HG03280 (cell line): Measurements from ENCODE around the gene THAP7.

Experiments
- ATAC-seq: cut with Tn5 transposase; IDR thresholded peaks from one replicate; pipeline ENCODE4 v1.9.1; 2021; ENCODE audit warnings: mild to moderate bottlenecking, moderate library complexity; ENCODE audit not compliant: unreplicated experiment

THAP7 gene

DNA sequence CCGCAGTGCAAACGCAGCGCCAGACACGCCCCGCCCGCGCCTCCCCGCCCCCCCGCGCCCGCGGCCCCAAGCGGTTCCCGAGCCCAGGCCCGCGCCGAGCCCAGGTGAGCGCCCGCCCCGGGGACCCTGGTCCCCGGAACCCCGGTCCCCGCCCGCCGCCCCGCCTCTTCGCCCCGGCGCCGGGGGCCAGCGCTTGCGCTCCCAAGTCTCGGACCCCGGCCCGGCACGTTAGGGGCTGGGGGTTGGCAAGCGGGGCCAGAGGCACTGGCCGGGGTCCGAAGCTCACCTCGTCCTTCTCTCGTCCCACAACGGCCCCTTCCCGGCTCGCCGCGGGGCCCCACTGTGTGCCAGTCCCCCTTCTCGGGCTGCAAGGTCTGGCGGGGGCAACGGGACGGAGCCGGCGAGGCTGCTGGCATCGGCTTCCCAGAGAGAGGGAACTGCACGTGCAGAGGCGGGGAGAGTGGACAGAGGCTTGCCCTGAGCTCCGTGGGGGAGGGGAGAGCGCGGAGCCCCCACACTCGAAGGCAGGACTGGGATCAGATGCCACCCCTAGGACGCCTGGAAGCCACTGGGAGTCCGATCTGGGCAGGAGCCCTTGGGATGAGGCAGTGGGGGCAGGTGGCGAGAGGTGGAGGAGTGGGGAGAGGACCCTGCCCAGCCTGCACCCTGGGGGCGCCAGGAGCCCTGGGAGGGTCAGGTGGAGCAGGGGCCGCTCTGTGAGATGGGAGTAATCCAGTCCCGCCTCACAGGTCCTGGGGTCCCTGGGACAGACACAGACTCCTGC is 36.6 kb downstream of the THAP7 start:
- no peak for ATAC-seq

DNA sequence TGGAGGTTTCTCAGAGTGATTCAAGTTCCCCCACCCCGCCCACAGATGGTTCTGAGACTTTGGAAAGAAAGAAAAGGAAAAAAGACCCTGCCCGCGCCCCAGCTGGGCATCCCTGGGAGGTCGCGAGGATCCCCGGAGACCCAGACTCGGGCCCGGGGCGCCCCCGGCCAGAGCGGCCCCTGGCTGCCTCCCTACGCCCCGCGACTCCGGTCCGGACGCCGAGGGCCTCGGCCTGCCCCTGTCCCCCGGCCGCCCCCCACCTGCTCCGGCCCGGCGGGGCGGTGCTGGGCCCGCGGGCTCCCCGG is 37.2 kb downstream of the THAP7 start:
- ATAC-seq = no peak

DNA sequence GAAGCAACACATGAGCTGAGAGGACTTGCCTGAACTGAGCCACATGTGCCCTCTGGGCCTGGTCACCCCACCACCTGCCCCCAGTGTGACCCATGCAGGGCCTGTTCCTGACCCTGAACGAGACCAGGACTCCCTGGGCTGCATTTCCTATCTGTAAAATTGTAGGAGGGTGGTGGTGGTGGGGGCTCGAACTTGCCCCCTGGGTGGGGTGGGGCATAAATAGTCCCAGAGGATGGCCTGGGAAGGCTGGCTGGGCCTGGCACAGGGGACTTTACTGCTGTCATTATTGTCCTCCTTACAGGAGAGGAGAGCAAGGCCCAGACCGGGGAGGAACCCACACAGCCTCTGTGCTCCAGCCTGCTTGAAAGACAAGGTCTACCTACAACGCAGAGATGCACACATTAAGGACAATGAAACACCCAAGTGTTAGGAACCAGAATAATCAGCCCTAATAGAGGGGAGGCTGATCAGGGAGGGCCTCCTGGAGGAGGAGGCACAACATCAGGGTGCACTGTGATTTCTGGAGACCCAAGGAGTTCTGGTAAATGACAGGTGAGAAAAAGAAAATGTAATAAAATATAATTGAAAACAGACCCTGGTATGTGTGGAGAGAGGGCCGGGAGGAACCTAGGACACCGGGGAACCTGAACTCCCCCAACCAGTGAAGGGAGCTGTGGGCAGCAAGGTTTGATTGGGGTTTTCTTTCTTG is 37.7 kb downstream of the THAP7 start:
- ATAC-seq = no peak

DNA sequence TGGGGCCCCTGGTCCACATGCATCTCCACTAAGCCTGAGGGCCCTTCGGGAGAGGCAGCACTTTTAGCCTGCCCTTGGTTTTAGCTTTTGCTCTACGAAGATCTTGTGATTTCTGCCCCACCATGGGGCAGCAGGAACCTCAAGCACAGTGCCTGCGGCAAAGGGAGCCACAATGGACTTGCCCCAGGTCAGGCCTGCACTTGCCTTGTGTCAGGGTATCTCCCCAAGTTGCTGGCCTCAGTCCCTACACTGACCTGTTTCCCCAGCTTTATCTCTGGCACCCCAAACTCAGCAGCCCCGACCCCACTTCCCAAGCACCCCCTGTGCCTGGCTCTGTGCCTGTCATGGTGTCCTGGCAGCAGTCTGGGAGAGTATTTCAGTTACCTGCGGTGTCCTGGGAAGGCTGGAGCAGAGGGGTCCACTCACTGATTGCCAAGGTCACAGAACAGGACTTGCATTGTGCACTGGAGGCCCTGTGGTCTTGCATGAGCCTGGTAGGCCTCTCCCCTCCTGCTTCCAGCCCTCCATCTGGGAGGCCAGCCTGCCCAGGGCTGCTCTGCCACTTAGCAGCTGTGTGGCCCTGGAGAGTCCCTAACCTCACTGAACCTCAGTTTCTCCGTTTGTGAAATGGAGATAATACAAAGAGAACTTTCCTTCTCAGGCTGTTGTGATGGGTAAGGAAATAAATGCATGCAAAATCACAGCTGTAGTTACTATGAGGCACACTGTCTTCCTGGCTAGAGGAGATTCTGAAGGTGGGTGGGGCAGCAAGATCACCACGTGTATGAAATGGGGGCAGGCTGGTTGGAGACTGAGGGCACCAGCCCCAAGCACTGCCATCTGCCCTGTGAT is 38.5 kb downstream of the THAP7 start:
- ATAC-seq = no peak

DNA sequence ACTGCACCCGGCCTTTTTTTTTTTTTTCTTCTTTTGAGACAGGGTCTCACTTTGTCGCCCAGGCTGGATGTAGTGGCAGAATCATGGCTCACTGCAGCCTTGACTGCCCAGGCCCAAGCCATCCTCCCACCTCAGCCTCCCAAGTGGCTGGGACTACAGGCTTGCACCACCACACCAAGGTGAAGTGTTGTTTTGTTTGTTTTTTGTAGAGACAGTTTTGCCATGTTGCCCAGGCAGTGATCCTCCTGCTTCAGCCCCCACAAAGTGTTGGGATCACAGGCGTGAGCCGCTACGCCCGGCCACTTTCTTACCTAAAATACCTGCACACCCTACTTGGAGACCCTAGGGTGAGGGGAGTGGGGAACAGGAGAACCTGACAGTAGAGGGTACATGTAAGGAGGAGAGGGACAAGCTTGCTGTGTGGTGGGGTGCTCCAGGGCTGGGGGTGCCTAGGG is 39.4 kb downstream of the THAP7 start:
- no peak for ATAC-seq

DNA sequence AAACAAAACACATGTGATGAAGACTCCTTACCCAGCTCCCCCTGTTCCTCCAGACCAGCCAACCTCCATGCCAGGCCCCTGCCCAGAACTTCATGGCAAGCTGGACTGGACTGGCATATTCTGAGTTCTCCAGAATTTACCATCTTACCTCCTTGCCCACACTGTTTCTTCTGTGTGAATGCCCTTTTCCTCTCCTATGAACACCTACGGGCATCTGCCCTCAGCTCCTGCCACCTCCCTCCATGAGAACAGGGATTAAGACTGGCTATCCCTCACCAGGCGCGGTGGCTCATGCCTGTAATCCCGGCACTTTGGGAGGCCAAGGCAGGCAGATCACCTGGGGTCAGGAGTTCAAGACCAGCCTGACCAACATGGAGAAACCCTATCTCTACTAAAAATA is 41.3 kb downstream of the THAP7 start:
- ATAC-seq = no peak

DNA sequence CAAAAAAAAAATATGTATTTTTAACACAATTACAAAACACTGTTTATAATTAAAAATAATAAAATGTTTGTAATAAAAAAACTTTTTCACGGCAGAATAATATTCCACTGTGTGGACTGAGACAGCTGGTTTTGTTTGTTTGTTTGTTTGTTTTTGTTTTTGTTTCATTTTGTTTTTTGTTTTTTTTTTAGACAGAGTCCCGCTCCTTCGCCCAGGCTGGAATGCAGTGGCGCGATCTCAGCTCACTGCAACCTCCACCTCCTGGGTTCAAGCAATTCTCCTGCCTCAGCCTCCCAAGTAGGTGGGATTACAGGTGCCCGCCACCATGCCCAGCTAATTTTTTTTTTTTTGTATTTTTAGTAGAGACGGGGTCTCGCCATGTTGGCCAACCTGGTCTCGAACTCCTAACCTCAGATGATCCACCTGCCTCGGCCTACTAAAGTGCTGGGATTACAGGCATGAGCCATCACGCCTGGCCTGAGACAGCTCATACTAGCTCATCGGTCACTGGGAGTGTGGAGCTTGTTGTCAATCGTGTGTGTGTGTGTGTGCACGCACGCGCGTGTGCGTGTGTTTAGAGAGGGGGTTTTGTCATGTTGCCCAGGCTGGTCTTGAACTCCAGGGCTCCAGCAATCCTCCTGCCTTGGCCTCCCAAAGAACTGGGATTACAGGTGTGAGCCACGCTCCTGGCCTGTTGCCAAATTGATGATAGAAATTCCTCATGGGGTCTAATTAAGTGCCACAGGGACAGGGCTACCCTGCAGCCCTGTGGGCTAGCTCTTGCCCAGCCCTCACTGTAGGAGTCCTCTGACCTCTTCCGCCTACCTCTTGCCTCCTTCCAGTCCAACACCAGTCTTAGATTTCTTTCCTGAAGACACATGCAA is 42.1 kb downstream of the THAP7 start:
- ATAC-seq = no peak

DNA sequence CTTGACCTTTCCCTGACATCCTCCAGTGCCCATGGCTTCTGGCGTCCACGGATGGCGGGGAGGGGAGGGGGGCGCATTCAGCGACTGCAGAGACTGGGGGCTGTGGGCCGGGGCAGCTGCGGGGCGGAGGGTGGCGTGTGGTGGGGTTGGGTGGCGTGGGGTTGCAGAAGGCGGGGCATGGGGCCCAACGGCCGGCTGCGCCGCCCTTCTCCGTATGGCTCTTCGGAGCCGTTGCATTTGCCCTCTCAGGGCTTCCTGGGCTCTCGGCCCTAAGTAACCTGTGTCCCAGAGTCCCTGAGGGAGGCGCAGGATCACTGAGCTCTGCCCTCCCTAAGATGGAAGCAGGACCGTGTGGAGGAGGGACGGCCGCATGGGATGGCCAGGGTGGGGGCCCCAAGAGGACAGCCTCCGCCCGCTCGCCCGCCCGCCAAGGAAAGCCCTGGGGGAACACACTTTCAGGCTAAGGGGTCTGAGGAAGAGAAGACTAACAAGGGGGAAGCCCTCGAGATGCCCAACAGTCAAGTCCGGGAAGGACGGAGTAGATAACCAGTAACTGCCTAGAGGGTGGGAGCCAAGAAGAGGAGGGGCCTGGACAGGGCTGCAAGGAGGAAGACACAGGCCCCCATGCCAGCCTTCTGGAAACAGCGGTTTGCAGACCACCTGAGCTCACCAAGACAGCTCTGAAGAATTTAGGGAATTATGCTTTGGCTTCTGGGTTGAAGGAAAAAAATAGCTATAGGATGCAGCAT is 44.1 kb downstream of the THAP7 start:
- no peak for ATAC-seq

DNA sequence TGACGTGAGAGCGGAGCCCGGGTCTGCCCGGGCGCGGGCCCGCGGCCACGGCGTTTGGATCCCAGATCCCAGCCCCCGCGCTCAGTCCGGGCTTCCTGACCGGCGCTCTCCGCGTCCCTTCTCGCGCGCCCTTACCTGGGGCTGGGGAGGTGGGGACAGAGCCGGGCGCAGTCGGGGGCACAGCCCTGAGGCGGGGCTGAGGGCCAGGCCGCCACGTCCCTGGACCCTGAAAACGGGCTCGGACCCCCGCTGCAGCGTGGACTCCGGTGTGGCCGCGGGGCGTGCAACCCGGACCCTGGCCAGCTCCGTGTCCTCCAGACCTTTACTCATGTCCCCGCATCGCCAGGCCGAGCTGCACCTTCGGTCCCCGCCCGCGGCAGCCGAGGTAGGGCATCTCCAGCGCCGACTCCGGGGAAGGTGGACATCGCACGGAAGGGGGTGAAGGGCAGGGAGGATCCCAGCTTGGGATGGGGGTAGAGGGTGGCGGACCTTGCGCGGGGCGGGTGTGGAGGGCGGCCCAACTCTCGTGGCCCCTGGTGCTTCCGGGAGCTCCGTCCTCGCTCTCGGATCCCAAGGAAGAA is 44.7 kb downstream of the THAP7 start:
- no peak for ATAC-seq

DNA sequence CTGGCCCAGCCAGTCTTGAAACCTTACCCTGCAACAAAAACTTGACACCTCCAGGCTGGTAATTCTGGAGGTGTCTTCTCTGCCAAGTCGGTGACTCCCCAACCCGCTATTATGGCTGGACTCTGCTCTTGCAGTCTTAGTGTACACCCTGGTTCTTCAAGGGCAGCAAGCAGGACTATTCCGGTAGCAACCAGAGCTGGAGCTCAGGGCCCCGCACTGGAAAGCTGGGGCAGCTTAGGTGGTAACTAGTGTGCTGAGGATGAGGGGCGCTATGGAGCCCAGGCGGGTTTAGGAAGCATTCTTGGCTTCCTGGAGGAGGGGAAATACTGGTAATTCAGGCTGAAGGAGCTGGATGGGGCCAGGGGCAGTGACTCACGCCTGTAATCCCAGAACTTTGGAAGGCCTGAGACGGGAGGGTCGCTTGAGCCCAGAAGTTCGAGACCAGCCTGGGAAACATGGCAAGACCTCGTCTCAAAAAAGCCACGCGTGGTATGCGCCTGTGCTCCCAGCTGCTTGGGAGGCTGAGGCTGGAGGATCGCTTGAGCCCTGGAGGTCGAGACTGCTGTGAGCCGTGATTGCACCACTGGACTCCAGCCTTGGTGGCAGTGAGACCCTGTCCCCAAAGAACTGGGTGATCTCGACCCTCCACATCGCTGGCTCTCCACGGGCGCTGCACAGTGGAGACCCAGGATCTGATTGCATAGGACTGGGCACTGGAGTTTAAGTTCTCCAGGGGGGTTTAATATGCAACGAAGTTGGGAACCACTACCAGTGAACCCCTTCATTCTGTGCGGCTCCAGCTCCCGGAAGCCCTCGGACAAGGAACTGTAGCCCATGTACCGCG is 45.4 kb downstream of the THAP7 start:
- ATAC-seq = no peak

DNA sequence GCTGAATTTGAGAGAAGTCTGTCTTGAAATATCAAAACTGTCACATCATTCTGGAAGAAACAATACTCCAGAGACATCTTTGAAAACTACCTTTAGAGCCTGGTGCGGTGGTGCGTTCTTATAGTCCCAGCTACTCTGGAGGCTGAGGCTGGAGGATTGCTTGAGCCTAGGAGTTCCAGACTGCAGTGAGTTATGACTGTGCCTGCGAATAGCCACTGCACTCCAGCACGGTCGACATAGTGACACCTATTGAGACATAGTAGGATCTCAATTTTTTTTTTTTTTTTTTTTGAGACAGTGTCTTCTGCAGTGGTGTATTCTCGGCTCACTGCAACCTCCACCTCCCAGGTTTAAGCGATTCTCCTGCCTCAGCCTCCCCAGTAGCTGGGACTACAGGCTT is 46.4 kb downstream of the THAP7 start:
- no peak for ATAC-seq

DNA sequence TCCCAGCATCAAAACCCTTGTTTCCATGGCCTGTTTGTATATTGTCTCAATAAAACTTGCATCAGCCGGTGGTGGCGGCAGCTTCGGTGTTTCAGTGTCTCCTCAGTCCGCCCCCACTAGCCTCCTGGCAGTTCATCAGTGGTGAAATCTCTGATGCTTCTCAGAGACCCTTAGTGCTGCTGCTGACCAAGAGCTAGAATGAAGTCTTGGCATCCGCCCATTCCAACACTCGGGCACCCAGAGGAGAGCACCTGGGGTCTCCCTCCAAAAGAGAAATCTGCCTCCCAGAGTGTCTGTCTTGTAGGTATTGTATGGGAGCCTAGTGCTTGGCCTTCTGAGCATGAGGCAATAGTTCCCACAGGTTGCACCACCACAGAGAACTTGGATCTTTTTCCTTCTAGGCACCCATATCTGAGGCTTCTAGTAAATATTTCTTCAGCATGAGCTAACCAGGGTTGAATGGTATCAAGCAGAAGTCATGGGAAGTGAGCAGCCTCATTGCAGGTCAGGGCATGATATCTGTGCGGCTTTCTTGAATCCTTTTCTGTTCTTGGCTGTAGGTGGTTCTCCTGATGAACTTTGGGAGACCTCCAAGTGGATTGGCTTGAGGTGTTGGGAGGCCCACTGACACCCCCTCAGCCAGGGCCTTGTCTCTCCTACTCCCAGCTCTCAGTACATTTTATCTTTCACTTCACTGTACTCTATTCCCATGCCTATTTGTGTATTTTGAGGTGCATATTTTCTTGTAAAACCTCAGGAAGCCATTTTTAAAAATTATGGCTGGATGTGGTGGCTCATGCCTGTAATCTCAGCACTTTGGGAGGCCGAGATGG is 48.0 kb downstream of the THAP7 start:
- no peak for ATAC-seq

DNA sequence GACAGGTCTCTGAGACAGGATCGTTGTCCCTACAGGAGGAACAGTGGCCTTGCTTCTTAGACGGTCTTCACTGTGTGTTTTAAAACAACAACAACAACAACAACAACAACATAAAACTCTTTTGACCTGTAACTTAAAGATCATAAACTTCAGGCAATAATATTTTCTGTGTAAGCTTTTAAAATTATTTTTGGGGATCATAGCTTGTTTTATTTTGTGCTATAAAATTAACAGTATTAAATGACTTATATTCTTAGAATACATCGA is 48.6 kb downstream of the THAP7 start:
- no peak for ATAC-seq

DNA sequence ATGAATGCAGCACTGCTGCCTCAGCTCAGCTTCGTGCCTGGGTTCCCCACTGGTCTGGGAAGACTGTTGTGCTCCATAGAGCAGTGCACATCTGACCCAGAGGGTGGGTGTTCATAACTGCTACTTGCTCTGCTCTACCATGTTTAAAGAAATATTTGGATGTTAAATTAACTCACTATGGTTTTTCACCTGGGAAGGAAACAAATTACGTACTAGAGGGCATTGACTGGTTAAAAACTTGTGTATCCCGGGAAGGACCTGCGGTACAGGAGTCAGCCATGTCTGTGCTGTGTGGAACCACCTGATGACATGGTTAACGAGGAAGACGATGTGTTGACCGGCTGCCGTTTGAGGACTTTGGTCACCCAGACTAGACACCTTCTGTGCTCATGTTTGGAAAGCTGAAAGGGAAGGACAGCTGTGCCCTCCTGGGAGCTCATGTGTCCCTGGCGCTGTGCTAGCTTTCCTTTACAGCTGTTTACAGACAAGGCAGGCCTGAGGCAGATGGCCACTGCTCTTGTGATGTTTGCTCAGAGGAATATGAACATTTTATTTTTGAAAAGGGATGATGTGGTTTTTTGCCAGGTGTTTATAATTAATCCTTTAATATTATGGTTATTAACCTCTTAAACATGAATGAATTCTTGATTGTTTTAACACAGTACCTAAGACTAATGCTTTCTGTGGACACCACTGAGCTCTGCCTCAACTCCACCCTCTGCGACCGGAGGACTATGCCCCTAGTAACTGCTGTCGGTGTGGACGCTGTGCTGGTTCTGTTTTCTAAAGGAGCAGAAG is 49.2 kb downstream of the THAP7 start:
- ATAC-seq = no peak

DNA sequence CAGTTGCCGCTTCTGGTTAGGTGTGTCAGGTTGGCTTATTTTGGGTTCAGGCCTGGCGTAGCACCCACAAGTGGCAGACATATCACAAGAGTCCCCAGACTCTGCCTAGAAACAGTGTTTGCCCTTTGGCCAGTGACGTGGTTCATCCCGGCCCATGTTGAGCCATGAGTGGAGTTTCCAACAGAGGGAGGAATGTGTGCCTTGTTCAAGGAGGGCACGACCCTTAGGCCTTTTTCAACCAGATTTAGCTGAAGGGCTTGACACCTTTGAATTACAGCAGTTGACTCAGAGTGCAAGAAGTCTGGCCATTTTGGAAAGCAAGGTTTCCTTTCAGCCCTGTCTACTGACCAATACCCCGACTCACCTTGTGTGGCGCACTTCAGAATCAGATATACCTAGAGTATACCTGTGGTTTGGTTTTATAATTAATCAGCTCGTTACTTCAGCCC is 50.0 kb downstream of the THAP7 start:
- no peak for ATAC-seq

DNA sequence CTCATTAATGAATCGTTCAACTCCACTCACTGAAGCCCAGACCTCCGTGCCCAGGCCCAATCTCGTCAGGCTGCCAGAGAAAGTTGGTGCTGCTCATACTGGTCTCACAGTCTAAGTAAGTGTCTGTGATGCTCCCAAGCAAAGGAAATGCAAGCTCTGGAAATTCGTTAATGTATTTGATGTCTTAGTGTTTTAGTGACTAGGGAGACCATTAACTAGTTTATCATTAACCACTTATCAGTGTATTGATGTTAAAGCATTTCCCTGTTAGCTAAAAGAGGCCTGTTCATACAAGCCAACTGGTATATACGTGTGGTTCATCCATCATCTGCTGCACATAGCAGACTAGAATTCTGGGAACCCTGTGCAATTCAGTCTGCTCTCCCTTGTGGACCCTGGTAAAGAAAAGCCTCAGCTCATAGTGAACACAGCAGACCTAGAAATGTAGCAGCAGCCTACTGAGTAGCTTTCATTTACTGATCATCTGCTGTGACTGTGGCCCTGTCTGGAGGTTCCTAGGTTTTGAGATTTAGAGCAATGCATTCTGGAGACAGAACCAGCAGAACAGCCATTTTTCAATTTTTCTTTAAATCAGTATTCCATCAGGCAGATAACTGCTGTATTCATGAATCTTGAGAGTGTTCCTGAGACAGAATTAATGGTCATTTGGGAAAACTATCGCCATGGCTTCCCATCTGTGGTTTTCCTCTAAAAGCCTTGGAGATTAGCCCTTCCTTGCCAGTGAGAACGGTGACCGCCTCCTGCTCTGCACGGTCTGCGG is 50.6 kb downstream of the THAP7 start:
- ATAC-seq = no peak
